ENCODE data around the gene KNDC1. TPM values are rescaled to one million over a fixed set of nuclear protein-coding genes. Genes with fewer than 3 reads are reported as not detected.
A peak's percentile ranks its signal among the peaks of the same experiment; 100 is the strongest.

KNDC1 gene
- total and polyA plus RNA-seq, 12 donors: 1.0 to 93.4 (median 39.0) TPM

DNA sequence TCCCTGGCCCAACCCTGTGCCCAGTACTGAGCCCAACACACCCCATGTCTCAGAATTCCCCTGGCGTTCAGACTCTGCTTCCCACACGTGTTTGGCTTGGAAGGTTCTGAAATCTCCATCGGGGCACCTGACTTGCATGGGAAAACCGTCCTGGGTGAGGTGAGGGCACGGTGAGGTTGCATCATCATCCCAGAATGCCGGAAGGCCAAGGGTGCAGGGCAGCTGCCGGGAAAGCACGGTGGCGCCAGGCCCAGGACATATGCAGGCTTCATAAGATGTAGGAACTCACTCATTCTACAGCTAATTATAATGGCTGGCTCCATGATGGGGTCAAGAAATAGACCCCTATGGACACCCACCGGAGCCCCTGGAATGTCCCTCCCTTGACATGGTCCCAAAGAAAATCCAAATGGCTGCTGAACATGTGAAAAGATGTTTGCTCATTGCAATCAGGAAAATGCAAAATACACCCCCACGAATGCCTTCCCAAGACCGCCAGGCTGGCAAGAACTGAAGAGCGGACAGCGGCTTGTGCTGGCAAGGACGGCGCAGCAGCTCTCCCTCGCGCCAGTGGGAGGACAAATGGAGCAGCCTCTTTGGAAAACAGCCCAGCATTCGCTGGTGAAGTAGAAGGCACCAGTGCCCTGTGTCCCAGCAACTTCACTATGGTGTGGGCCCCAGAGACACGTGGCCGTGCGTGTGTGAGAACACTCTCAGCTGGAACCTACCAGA lies 2.3 kb downstream of the KNDC1 start:
- peak overlapping the region in 4 of 5 donors; percentile 41 to 91 (median 76) for H3K27ac ChIP-seq
- intact Hi-C loops (cut with DNase I): no loop called here
- DNase-seq: peak in 6 of 7 donors; percentile 72 to 88 (median 83)
- no peaks in the 10 kb centered on the region for H3K27me3 ChIP-seq
- WGBS, 4 donors: 40 to 61% (median 56%) methylated on average over 16 to 22 of the region's 22 CpGs
- H3K9me3 ChIP-seq (replicated peaks in 1 of 3): no peaks in the 10 kb centered on the region
- peak in 1 of 2 donors; percentile 23 for TF ChIP-seq POLR2A (IDR thresholded peaks at IDR 0.05)
- TF ChIP-seq, protein P1, sequence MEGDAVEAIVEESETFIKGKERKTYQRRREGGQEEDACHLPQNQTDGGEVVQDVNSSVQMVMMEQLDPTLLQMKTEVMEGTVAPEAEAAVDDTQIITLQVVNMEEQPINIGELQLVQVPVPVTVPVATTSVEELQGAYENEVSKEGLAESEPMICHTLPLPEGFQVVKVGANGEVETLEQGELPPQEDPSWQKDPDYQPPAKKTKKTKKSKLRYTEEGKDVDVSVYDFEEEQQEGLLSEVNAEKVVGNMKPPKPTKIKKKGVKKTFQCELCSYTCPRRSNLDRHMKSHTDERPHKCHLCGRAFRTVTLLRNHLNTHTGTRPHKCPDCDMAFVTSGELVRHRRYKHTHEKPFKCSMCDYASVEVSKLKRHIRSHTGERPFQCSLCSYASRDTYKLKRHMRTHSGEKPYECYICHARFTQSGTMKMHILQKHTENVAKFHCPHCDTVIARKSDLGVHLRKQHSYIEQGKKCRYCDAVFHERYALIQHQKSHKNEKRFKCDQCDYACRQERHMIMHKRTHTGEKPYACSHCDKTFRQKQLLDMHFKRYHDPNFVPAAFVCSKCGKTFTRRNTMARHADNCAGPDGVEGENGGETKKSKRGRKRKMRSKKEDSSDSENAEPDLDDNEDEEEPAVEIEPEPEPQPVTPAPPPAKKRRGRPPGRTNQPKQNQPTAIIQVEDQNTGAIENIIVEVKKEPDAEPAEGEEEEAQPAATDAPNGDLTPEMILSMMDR (IDR thresholded peaks at IDR 0.05): no peak
- peaks cover 37 to 48% of the 10 kb centered on the region in 2 donors for H3K4me1 ChIP-seq (replicated peaks in 1 of 2)
- peak overlapping the region in 1 of 4 donors; percentile 86 for H3K4me3 ChIP-seq
- no peaks in the 10 kb centered on the region for H3K36me3 ChIP-seq (replicated peaks in 1 of 2)

DNA sequence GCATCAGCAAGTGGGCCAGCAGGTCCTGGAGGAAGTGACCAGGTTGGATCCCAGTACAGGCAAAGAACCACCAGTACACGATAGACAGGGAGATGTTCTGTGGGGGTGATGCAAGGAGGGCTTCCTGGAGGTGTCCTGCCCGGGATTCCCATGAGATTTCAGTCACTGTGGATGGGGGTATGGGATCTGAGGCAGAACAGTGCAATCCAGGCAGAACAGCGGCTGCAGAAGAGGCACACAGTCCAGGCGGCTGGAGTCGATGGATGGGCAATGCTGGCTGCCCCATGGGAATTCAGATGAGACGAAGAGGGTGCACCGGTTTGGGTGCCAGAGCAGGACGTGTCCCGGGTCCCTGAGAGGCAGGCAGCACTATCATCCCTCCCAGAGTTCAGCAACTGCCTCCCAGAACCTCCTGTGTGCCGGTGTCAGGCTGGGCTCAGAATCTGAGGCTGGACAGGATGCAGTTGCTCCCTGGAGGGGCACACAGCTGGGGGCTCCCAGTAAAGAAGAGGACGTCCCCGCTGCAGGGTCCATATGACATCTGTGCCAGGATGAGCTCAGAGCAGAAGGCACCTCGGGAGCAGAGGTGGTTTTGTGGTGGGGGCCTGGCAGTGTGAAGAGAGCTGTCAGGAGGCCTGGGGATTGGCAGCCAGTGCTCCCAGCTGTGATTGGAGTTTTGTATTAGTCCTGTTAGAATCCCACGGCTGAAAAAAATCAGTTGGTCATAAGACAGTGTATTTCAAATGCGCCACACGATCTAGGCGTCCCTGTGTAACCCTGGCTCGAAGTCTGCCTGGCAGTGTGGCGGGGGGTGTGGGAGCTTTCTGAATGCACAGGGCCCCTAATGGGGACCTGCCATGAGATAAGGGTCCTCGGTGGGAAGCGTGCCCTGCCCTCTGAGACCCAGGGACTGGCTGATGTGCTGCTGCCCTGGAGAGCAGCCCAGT lies 3.2 kb downstream of the KNDC1 start:
- Histone ChIP-seq H3K4me1 (replicated peaks in 1 of 2) (peaks cover 37 to 48% of the 10 kb centered on the region in 2 donors), H3K27me3 (no peaks in the 10 kb centered on the region), H3K9me3 (replicated peaks in 1 of 3) (no peaks in the 10 kb centered on the region), H3K4me3 (no peak overlapping the region), H3K27ac (peak overlapping the region in 2 of 5 donors; percentile 69 to 91), H3K36me3 (replicated peaks in 1 of 2) (no peaks in the 10 kb centered on the region)
- DNase-seq: peak in 2 of 7 donors; percentile 21 to 46
- 79 to 91% (median 83%) methylated on average over 14 to 21 of the region's 21 CpGs for WGBS, 4 donors
- TF ChIP-seq, protein P1 (IDR thresholded peaks at IDR 0.05): no peak
- no peak for TF ChIP-seq POLR2A (IDR thresholded peaks at IDR 0.05)
- intact Hi-C loops (cut with DNase I): no loop called here

DNA sequence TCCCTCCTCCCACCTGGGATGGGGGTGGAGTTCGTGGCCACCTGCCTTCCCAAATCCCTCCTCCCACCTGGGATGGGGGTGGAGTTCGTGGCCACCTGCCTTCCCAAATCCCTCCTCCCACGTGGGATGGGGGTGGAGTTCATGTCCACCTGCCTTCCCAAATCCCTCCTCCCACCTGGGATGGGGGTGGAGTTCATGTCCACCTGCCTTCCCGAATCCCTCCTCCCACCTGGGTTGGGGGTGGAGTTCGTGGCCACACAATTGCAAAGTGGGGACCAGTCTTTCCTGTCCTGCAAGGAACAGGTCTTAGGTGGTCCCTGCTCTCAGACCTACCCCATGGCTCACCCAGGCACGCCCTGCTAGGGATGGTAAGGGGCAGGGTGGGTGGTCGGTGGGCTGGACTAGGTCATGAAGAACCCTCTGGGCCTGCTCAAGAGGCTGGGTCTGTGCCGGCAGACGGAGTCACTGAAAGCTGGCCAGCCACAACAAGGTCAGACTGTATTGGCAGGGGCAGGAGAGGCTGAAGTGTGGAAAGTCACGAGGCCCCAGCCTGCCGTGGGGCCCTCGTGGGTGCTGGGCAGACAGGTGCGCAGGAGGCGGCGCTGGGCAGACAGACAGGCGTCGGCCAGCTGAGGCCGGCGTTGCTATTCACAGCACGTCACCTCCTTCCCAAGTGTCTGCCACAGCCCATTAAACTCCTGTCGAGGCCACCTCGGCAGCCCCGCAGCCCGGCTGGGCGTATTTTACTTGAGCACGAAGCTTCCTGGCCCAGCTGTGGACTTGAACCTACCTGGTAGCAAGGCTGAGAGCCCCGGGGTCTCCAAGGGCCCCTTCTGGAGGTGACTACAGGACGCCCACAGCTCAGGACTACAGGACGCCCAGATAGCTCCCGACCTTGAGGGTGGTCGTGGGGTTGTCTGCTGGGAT lies 4.1 kb downstream of the KNDC1 start:
- H3K4me3 ChIP-seq: no peak overlapping the region
- TF ChIP-seq POLR2A (IDR thresholded peaks at IDR 0.05): peak in 1 of 2 donors; percentile 52
- TF ChIP-seq, protein P1 (IDR thresholded peaks at IDR 0.05): no peak
- peak; percentile 65 to 86 (median 76) for DNase-seq
- peak overlapping the region in 2 of 5 donors; percentile 36 to 52 for H3K27ac ChIP-seq
- WGBS, 4 donors: 51 to 62% (median 53%) methylated on average over 14 to 31 of the region's 31 CpGs
- H3K4me1 ChIP-seq (replicated peaks in 1 of 2): peaks cover 37 to 48% of the 10 kb centered on the region in 2 donors
- no peaks in the 10 kb centered on the region for H3K36me3 ChIP-seq (replicated peaks in 1 of 2)
- H3K9me3 ChIP-seq (replicated peaks in 1 of 3): no peaks in the 10 kb centered on the region
- intact Hi-C loops (cut with DNase I): no loop called here
- no peaks in the 10 kb centered on the region for H3K27me3 ChIP-seq

Data from adrenal gland (tissue), 12 donors.